HepG2 (cell line): ENCODE results near the gene CELSR2. TPM values are rescaled to one million over a fixed set of nuclear protein-coding genes. Genes with fewer than 3 reads are reported as not detected.

Experiments
- HNRNPL ChIP-seq: fragments of 200-400 bp; formaldehyde crosslinking; IDR thresholded peaks from 2 replicates; pipeline ENCODE4 v1.6.1; 2017; ENCODE audit warnings: mild to moderate bottlenecking, low read depth, low read length
- KDM4B ChIP-seq: sonication (generic); formaldehyde crosslinking; IDR thresholded peaks from 2 replicates; pipeline ENCODE4 v1.4.0; 2020; ENCODE audit warnings: missing genetic modification reagents
- NR1H2 ChIP-seq: sonication (generic); formaldehyde crosslinking; IDR thresholded peaks from 2 replicates; pipeline ENCODE4 v1.8.1; 2022; ENCODE audit warnings: low read depth, missing genetic modification reagents, borderline replicate concordance
- NR2F6 ChIP-seq, 2 experiments: IDR thresholded peaks; 2 replicates each; pipeline ENCODE4 v1.6.1; 2016; ENCODE audit warnings: antibody characterized with exemption in 1 of 2, mild to moderate bottlenecking in 1 of 2
- SOX13 ChIP-seq, 3 experiments: fragments of 450-650 bp in 1 of 3; sonication (generic) in 1 of 3; formaldehyde crosslinking in 1 of 3; IDR thresholded peaks in 2 of 3; conservative IDR thresholded peaks in 1 of 3; 2 replicates each; pipeline versions ENCODE4 v1.5.0 to v1.6.1; 2016 to 2020; ENCODE audit warnings: antibody characterized with exemption in 1 of 3, mild to moderate bottlenecking in 1 of 3, missing compliant biosample characterization in 1 of 3, missing genetic modification reagents in 1 of 3, moderate library complexity in 1 of 3
- SOX6 ChIP-seq, 2 experiments: fragments of 450-650 bp in 1 of 2; sonication (generic) in 1 of 2; formaldehyde crosslinking in 1 of 2; IDR thresholded peaks; 2 replicates each; pipeline versions ENCODE4 v1.4.0 to v1.6.1; 2017 to 2020; ENCODE audit warnings: antibody characterized with exemption in 1 of 2, mild to moderate bottlenecking in 1 of 2, missing genetic modification reagents in 1 of 2
- SRSF4 ChIP-seq: fragments of 200-400 bp; formaldehyde crosslinking; IDR thresholded peaks from one replicate; pipeline ENCODE4 v1.6.1; 2018; ENCODE audit warnings: mild to moderate bottlenecking, low read depth, low read length, moderate library complexity; ENCODE audit not compliant: poor library complexity, severe bottlenecking
- STAG1 ChIP-seq: sonication (generic); formaldehyde crosslinking; IDR thresholded peaks from 2 replicates; pipeline ENCODE4 v1.4.0; 2020; ENCODE audit warnings: missing genetic modification reagents
- polyA plus RNA-seq, 8 experiments: library from polyadenylated mRNA; depleted of rRNA in 3 of 8; stranded (reverse) in 7 of 8; unstranded in 1 of 8; fragments of >200 nt; fragmentation: Illumina TruSeq in 4 of 8; extraction: Trizol in 4 of 8; gene quantifications; 2 replicates each; pipeline versions ENCODE4 v1.2.1 to v1.2.3, GENCODE V29; 2011 to 2016; ENCODE audit warnings: low read depth in 4 of 8, missing spikeins in 1 of 8, mixed read lengths in 1 of 8; ENCODE audit not compliant: insufficient read depth in 1 of 8
- total RNA-seq, 5 experiments: library from RNA; depleted of rRNA; stranded (reverse); fragments of >200 nt; fragmentation: Illumina TruSeq; extraction: Trizol; gene quantifications; 2 replicates each; pipeline ENCODE4 v1.2.3, GENCODE V29; 2016; ENCODE audit warnings: low read depth in 1 of 5
- TF ChIP-seq, protein P1 (sequence below): sonication (generic); formaldehyde crosslinking; IDR thresholded peaks from 2 replicates; pipeline ENCODE4 v1.5.0; 2020; ENCODE audit warnings: mild to moderate bottlenecking, missing genetic modification reagents
- TF ChIP-seq, protein P2 (sequence below): sonication (generic); formaldehyde crosslinking; IDR thresholded peaks from 2 replicates; pipeline ENCODE4 v1.4.0; 2020; ENCODE audit warnings: missing genetic modification reagents
- TF ChIP-seq, protein P3 (sequence below): IDR thresholded peaks from 2 replicates; pipeline ENCODE4 v1.6.1; 2012; ENCODE audit warnings: inconsistent platforms

CELSR2 gene
- total and polyA plus RNA-seq, 2 of the 13 experiments (the other 11 are each of a cell fraction or from before 2014, with no cell fraction given), result 4.0 to 6.6 TPM

DNA sequence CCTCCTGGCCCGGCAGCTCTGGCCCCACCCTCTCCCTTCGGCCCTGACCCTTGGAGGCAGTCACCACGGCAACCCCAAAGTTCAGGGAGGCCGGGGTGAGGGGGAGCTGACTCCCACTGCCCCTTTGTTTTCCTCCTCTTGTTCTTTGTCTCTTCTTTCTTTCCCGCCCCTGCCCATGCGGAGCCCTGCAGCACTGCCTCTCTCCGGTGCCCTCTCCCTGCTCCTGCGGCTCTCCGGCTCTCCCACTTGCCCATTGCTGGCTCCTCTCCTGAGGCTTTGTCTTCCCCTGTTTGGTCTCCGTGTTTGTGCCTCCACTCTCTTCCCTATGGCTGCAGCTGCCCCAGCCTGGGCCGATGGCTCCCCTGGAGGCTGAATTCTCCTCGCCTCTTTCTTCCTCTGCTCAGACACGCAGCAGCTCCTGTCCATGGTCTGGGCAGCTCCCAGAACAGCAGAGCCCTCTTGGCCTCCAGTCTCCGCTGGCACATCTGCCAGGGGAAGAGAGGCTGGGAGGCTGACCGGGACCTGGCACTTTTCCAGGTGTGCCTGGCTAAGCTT is 5.8 kb downstream of the CELSR2 start (continued):
- no peak for TF ChIP-seq SRSF4
- no peak for TF ChIP-seq SOX6 (IDR thresholded peaks at IDR 0.05)
- peak; percentile 60 for TF ChIP-seq SOX6 (CRISPR knock-in tag; IDR thresholded peaks at IDR 0.05)
- no peak for TF ChIP-seq KDM4B (CRISPR knock-in tag)
- TF ChIP-seq STAG1 (CRISPR knock-in tag), result peak; percentile 34
- peak; percentile 83 for TF ChIP-seq HNRNPL
- TF ChIP-seq NR2F6 (IDR thresholded peaks at IDR 0.05), result no peak
- 0 out of 2 replicates have a peak, but pooled peaks have one; percentile 9 for TF ChIP-seq NR2F6 (CRISPR knock-in tag; IDR thresholded peaks at IDR 0.05)
- TF ChIP-seq NR1H2 (CRISPR knock-in tag), result no peak
- TF ChIP-seq, protein P1, sequence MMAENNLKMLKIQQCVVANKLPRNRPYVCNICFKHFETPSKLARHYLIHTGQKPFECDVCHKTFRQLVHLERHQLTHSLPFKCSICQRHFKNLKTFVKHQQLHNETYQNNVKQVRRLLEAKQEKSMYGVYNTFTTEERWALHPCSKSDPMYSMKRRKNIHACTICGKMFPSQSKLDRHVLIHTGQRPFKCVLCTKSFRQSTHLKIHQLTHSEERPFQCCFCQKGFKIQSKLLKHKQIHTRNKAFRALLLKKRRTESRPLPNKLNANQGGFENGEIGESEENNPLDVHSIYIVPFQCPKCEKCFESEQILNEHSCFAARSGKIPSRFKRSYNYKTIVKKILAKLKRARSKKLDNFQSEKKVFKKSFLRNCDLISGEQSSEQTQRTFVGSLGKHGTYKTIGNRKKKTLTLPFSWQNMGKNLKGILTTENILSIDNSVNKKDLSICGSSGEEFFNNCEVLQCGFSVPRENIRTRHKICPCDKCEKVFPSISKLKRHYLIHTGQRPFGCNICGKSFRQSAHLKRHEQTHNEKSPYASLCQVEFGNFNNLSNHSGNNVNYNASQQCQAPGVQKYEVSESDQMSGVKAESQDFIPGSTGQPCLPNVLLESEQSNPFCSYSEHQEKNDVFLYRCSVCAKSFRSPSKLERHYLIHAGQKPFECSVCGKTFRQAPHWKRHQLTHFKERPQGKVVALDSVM, result peak; percentile 76
- 0 out of 2 replicates have a peak, but pooled peaks have one; percentile 35 for TF ChIP-seq SOX13 (IDR thresholded peaks at IDR 0.05)
- TF ChIP-seq SOX13 (CRISPR knock-in tag; conservative IDR thresholded peaks at IDR 0.05 in 1 of 2, IDR thresholded peaks at IDR 0.05 in 1 of 2), result peak in 1 of 2 experiments; percentile 59; a peak in 1 of 4 replicates
- TF ChIP-seq, protein P2, sequence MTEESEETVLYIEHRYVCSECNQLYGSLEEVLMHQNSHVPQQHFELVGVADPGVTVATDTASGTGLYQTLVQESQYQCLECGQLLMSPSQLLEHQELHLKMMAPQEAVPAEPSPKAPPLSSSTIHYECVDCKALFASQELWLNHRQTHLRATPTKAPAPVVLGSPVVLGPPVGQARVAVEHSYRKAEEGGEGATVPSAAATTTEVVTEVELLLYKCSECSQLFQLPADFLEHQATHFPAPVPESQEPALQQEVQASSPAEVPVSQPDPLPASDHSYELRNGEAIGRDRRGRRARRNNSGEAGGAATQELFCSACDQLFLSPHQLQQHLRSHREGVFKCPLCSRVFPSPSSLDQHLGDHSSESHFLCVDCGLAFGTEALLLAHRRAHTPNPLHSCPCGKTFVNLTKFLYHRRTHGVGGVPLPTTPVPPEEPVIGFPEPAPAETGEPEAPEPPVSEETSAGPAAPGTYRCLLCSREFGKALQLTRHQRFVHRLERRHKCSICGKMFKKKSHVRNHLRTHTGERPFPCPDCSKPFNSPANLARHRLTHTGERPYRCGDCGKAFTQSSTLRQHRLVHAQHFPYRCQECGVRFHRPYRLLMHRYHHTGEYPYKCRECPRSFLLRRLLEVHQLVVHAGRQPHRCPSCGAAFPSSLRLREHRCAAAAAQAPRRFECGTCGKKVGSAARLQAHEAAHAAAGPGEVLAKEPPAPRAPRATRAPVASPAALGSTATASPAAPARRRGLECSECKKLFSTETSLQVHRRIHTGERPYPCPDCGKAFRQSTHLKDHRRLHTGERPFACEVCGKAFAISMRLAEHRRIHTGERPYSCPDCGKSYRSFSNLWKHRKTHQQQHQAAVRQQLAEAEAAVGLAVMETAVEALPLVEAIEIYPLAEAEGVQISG (CRISPR knock-in tag), result 0 out of 2 replicates have a peak, but pooled peaks have one; percentile 11
- TF ChIP-seq, protein P3, sequence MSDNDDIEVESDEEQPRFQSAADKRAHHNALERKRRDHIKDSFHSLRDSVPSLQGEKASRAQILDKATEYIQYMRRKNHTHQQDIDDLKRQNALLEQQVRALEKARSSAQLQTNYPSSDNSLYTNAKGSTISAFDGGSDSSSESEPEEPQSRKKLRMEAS, result peak; percentile 11; the same call in 1 of the 2 replicates
